IMR-90 (cell line): ENCODE data around the gene PCSK6. TPM values are rescaled to one million over a fixed set of nuclear protein-coding genes. Genes with fewer than 3 reads are reported as not detected.

ENCODE experiments used
- ATAC-seq: fragments of 200-7000 bp; cut with Tn5 transposase; 2 replicates; pipeline ENCODE4 v1.9.1; 2020; ENCODE audit warnings: low read depth, mild to moderate bottlenecking, moderate library complexity
- BruUV-seq: library from RNA; stranded (reverse); fragments of 400-500 nt; replicated peaks from 2 replicates; lab custom pipeline; 2021; lab: Mats Ljungman, UMichigan
- CTCF ChIA-PET: fragments of 300-600 bp; formaldehyde crosslinking; extraction: SDS; loops from one replicate; lab custom pipeline; 2021; ENCODE audit warnings: antibody characterized with exemption; lab: Yijun Ruan, JAX
- POLR2A ChIA-PET: fragments of 300-600 bp; sonication (Branson Sonifier 250); formaldehyde crosslinking; loops from one replicate; lab custom pipeline; 2022; ENCODE audit warnings: antibody characterized with exemption; ENCODE audit not compliant: unreplicated experiment; lab: Charles Lee
- DNase-seq: peaks from one replicate; pipeline ENCODE4 v3.0.0; 2013
- H2AFZ ChIP-seq: replicated peaks from 2 replicates; pipeline ENCODE3; 2013; ENCODE audit warnings: low read length, mild to moderate bottlenecking; ENCODE audit not compliant: poor library complexity
- H2AK5ac ChIP-seq: 2 replicates; pipeline ENCODE4 v1.6.1; 2013; ENCODE audit warnings: low read depth, low read length, inconsistent platforms
- H2AK9ac ChIP-seq: replicated peaks from 2 replicates; pipeline ENCODE3; 2013; ENCODE audit warnings: mild to moderate bottlenecking, low read depth, low read length, moderate library complexity; ENCODE audit not compliant: poor library complexity
- H2BK120ac ChIP-seq: 2 replicates; pipeline ENCODE4 v1.6.1; 2013; ENCODE audit warnings: low read depth, low read length, inconsistent platforms
- H2BK15ac ChIP-seq: 3 replicates; pipeline ENCODE4 v1.6.1; 2013; ENCODE audit warnings: low read depth, low read length, inconsistent platforms
- H2BK20ac ChIP-seq: 2 replicates; pipeline ENCODE4 v1.6.1; 2013; ENCODE audit warnings: low read depth, mild to moderate bottlenecking, inconsistent platforms, low read length, moderate library complexity
- H2BK5ac ChIP-seq: 2 replicates; pipeline ENCODE4 v1.6.1; 2013; ENCODE audit warnings: mild to moderate bottlenecking, low read depth, low read length, inconsistent platforms; ENCODE audit not compliant: poor library complexity, severe bottlenecking
- H3K14ac ChIP-seq: replicated peaks from 2 replicates; pipeline ENCODE4 v1.6.1; 2013; ENCODE audit warnings: low read depth, low read length, inconsistent platforms
- H3K18ac ChIP-seq: 2 replicates; pipeline ENCODE4 v1.6.1; 2013; ENCODE audit warnings: low read depth, low read length, control low read depth
- H3K23ac ChIP-seq: 2 replicates; pipeline ENCODE4 v1.6.1; 2013; ENCODE audit warnings: low read depth, low read length, inconsistent platforms
- H3K27ac ChIP-seq: 2 replicates; pipeline ENCODE4 v1.5.1; 2013; ENCODE audit warnings: mild to moderate bottlenecking, control low read depth, low read length; ENCODE audit not compliant: insufficient read depth
- H3K27me3 ChIP-seq: 2 replicates; pipeline ENCODE4 v1.6.1; 2013; ENCODE audit warnings: low read length; ENCODE audit not compliant: control insufficient read depth, insufficient read depth
- H3K36me3 ChIP-seq: 2 replicates; pipeline ENCODE4 v1.6.1; 2013; ENCODE audit warnings: low read length, mixed read lengths; ENCODE audit not compliant: control insufficient read depth, insufficient read depth
- H3K4ac ChIP-seq: 2 replicates; pipeline ENCODE4 v1.6.1; 2013; ENCODE audit warnings: low read depth, low read length, inconsistent platforms
- H3K4me1 ChIP-seq: 2 replicates; pipeline ENCODE4 v1.6.1; 2013; ENCODE audit warnings: low read length, mixed read lengths; ENCODE audit not compliant: control insufficient read depth, insufficient read depth
- H3K4me2 ChIP-seq: 2 replicates; pipeline ENCODE4 v1.6.1; 2013; ENCODE audit warnings: low read depth, mild to moderate bottlenecking, control low read depth, low read length, moderate library complexity
- H3K4me3 ChIP-seq: 2 replicates; pipeline ENCODE4 v1.5.1; 2013; ENCODE audit warnings: low read depth, mild to moderate bottlenecking, control low read depth, low read length, moderate library complexity; ENCODE audit not compliant: insufficient read depth
- H3K56ac ChIP-seq: 2 replicates; pipeline ENCODE4 v1.6.1; 2013; ENCODE audit warnings: low read length, inconsistent platforms; ENCODE audit not compliant: insufficient read depth; ENCODE audit errors: extremely low read depth
- H3K79me1 ChIP-seq, 2 experiments: 2 replicates each; pipeline ENCODE4 v1.6.1; 2013; ENCODE audit warnings: low read length in 2 of 2, inconsistent platforms in 1 of 2, low read depth in 1 of 2
- H3K9ac ChIP-seq: 2 replicates; pipeline ENCODE4 v1.6.1; 2013; ENCODE audit warnings: low read depth, low read length, control low read depth
- H3K9me1 ChIP-seq: 2 replicates; pipeline ENCODE4 v1.6.1; 2013; ENCODE audit warnings: low read length, inconsistent platforms; ENCODE audit not compliant: insufficient read depth
- H3K9me3 ChIP-seq: 2 replicates; pipeline ENCODE4 v1.6.1; 2013; ENCODE audit warnings: low read length; ENCODE audit not compliant: control insufficient read depth, insufficient read depth
- H4K20me1 ChIP-seq: 2 replicates; pipeline ENCODE4 v1.6.1; 2013; ENCODE audit warnings: low read length, inconsistent platforms; ENCODE audit not compliant: insufficient read depth
- H4K5ac ChIP-seq: 2 replicates; pipeline ENCODE4 v1.6.1; 2013; ENCODE audit warnings: mild to moderate bottlenecking, low read depth, low read length, control low read depth
- H4K8ac ChIP-seq, 2 experiments: 2 replicates each; pipeline ENCODE4 v1.6.1; 2013; ENCODE audit warnings: low read depth in 2 of 2, low read length in 2 of 2, control low read depth in 1 of 2, inconsistent platforms in 1 of 2
- H4K91ac ChIP-seq: 2 replicates; pipeline ENCODE4 v1.6.1; 2013; ENCODE audit warnings: low read depth, low read length, inconsistent platforms; ENCODE audit not compliant: insufficient read depth
- CHD1 ChIP-seq: IDR thresholded peaks from 2 replicates; pipeline ENCODE4 v1.6.1; 2012; ENCODE audit warnings: low read depth, low read length, improper control_type of control experiment
- MAFK ChIP-seq: IDR thresholded peaks from 2 replicates; pipeline ENCODE4 v1.6.1; 2012; ENCODE audit warnings: low read depth, low read length, improper control_type of control experiment
- NFE2L2 ChIP-seq: fragments of 150-350 bp; IDR thresholded peaks from 2 replicates; pipeline ENCODE4 v1.6.1; 2016; ENCODE audit warnings: low read depth, mild to moderate bottlenecking, low read length
- RFX5 ChIP-seq: IDR thresholded peaks from 2 replicates; pipeline ENCODE4 v1.8.0; 2012; ENCODE audit warnings: low read depth, mild to moderate bottlenecking, low read length, moderate library complexity
- SMC3 ChIP-seq: fragments of 150-350 bp; IDR thresholded peaks from 2 replicates; pipeline ENCODE4 v1.6.1; 2016; ENCODE audit warnings: low read depth, mild to moderate bottlenecking, antibody characterized with exemption, low read length, moderate library complexity
- WGBS, 2 experiments: methylation state at CpG; one replicate each; pipeline versions ENCODE4 v1.1.5 to v1.1.7; 2013; ENCODE audit warnings: missing lambda C conversion rate in 2 of 2; ENCODE audit not compliant: insufficient read length in 1 of 2; ENCODE audit errors: extremely low coverage in 2 of 2; 5-methylcytosine and 5-hydroxymethylcytosine counted together
- dilution Hi-C: fragments of 300-500 bp; cut with HindIII; formaldehyde crosslinking; loops from one replicate; pipeline ENCODE4 v1.14.3; 2018; ENCODE audit warnings: low sequenced_read_pairs; ENCODE audit not compliant: unreplicated experiment
- in situ Hi-C: fragments of 300-500 bp; cut with MboI; formaldehyde crosslinking; loops from 3 replicates; pipeline ENCODE4 v1.14.3; 2019; ENCODE audit warnings: low sequenced_read_pairs, inconsistent platforms, mixed read lengths
- intact Hi-C: fragments of 100-400 bp; cut with micrococcal nuclease; formaldehyde crosslinking; loops from 2 replicates; pipeline ENCODE4 v1.10.0; 2022
- polyA plus RNA-seq, 3 experiments: library from polyadenylated mRNA; depleted of rRNA; stranded (reverse); fragments of >200 nt; gene quantifications; 2 replicates each; pipeline ENCODE4 v1.2.3, GENCODE V29; 2012; ENCODE audit warnings: low replicate concordance in 1 of 3
- total RNA-seq: library from RNA; depleted of rRNA; stranded (reverse); fragments of >200 nt; gene quantifications from 2 replicates; pipeline ENCODE4 v1.2.3, GENCODE V29; 2012
- TF ChIP-seq, protein P1 (sequence below): fragments of 150-350 bp; IDR thresholded peaks from 2 replicates; pipeline ENCODE4 v1.6.1; 2017; ENCODE audit warnings: mild to moderate bottlenecking, antibody characterized with exemption, low read length, low read depth

The PCSK6 gene
- total and polyA plus RNA-seq, 2 of the 4 experiments (the other 2 are of a cell fraction), result not detected

DNA sequence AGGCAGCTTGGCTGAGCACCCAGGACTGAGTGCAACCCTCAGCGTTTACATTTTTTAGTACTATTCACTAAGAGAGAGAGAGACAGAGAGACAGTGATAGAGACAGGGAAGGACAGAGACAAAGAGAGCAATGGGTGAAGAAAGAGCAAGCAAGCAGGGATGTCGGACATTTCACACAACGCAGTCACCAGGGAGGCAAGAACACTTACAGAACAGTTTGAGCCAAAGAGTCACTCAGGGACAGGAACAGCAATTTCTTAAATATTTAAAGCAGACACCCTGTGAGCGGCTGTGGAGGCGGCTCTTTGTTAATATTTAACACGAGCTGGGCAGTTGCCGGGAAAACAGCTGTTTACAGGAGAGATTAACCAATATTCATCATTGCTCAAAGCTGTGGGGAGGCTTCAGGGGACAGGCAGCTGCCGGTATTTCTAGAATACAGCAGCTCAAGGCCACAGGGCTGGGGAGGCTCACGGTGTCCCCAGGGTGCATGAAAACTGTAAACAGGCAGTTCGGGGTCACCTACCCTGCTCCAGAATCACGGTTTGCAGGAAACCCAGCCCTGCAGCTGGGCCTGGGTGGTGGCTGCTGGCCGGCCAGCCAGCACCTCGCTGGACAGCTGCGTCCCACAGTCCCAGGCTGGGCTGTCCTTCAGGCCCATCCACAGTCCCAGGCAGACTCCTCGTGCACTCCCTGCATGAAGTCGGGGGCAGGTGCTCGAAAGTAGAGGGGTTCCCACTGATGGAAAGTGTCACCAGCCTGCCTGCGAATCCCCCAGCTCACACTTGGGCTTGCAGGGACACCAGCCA lies 38.8 kb upstream of the PCSK6 start:
- Histone ChIP-seq H3K4me3 (no peak overlapping the region), H3K27ac (no peak overlapping the region), H3K56ac (no peak overlapping the region), H3K14ac (no peak overlapping the region), H2BK20ac (no peak overlapping the region), H3K9ac (no peak overlapping the region), H3K18ac (no peak overlapping the region), H3K9me1 (no peaks in the 10 kb centered on the region), H2AFZ (peak overlapping the region; percentile 32), H3K9me3 (no peaks in the 10 kb centered on the region), H3K36me3 (no peaks in the 10 kb centered on the region), H4K8ac (no peak overlapping the region), H3K27me3 (peaks cover 17% of the 10 kb centered on the region), H4K20me1 (no peaks in the 10 kb centered on the region), H3K4ac (no peak overlapping the region), H2BK120ac (no peak overlapping the region), H2AK5ac (no peak overlapping the region), H3K79me1 (no peaks in the 10 kb centered on the region), H2BK5ac (no peak overlapping the region), H2BK15ac (no peak overlapping the region), H2AK9ac (no peak overlapping the region), H4K91ac (no peak overlapping the region), H3K23ac (no peak overlapping the region), H3K4me2 (no peak overlapping the region; the same call in 1 of the 2 replicates), H4K5ac (no peak overlapping the region), H3K4me1 (no peaks in the 10 kb centered on the region)
- ChIA-PET CTCF (no interaction called here), POLR2A (interaction anchor here (0.6 kb wide), 1 partner anchor 24 kb away, joined by 3 read pairs; no protein-coding TSS in a partner anchor)
- TF ChIP-seq, protein P1, sequence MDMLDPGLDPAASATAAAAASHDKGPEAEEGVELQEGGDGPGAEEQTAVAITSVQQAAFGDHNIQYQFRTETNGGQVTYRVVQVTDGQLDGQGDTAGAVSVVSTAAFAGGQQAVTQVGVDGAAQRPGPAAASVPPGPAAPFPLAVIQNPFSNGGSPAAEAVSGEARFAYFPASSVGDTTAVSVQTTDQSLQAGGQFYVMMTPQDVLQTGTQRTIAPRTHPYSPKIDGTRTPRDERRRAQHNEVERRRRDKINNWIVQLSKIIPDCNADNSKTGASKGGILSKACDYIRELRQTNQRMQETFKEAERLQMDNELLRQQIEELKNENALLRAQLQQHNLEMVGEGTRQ, result no peak
- TF ChIP-seq SMC3, result no peak
- no peak for TF ChIP-seq MAFK
- TF ChIP-seq RFX5, result no peak
- TF ChIP-seq NFE2L2, result no peak
- no peak for TF ChIP-seq CHD1
- dilution Hi-C loops, result no loop called here
- no TSS peak for BruUV-seq
- in situ Hi-C loops, result no loop called here
- DNase-seq (no peak), ATAC-seq (peak; percentile 57)
- WGBS, 2 experiments, result 34% methylated on average over 8 of the region's 18 CpGs; no CpG with 5 or more reads in 1 of the 2 experiments
- intact Hi-C loops, result no loop called here
